Vagina (tissue), 2 donors: Measurements from ENCODE around the gene MASTL. TPM values are rescaled to one million over a fixed set of nuclear protein-coding genes. Genes with fewer than 3 reads are reported as not detected.

Source experiments
- DNase-seq, 2 donors: peaks; one replicate each; pipeline ENCODE4 v3.0.0-alpha.2; 2017; ENCODE audit errors: extremely low spot score in 2 of 2
- H3K27ac ChIP-seq: fragments of 200-600 bp; sonication (generic); one replicate; pipeline ENCODE4 v1.5.1; 2019
- H3K27me3 ChIP-seq: fragments of 200-600 bp; sonication (generic); one replicate; pipeline ENCODE4 v1.5.1; 2019
- H3K36me3 ChIP-seq, 2 donors: fragments of 200-600 bp; sonication (generic); one replicate each; pipeline ENCODE4 v1.5.1; 2017 to 2019
- H3K4me1 ChIP-seq: fragments of 200-600 bp; sonication (generic); one replicate; pipeline ENCODE4 v1.5.1; 2019
- H3K4me3 ChIP-seq, 2 donors: fragments of 200-600 bp; sonication (generic); 1 replicate in 1 of 2; 2 replicates in 1 of 2; pipeline ENCODE4 v1.5.1; 2016 to 2019
- H3K9me3 ChIP-seq: fragments of 200-600 bp; sonication (generic); one replicate; pipeline ENCODE4 v1.5.1; 2019
- CTCF ChIP-seq, 3 experiments: fragments of 450-650 bp in 2 of 3; fragments of 200-600 bp in 1 of 3; sonication (generic) in 1 of 3; IDR thresholded peaks; one replicate each; pipeline ENCODE4 v1.5.1; 2017 to 2019; ENCODE audit warnings: antibody characterized with exemption in 3 of 3, mild to moderate bottlenecking in 2 of 3, moderate library complexity in 2 of 3
- POLR2A ChIP-seq, 2 donors: fragments of 450-650 bp; IDR thresholded peaks; one replicate each; pipeline ENCODE4 v1.6.1; 2017; ENCODE audit warnings: antibody characterized with exemption in 2 of 2, mild to moderate bottlenecking in 2 of 2, moderate library complexity in 2 of 2
- POLR2AphosphoS5 ChIP-seq, 2 donors: sonication (generic); formaldehyde crosslinking; IDR thresholded peaks; one replicate each; pipeline ENCODE4 v1.9.0; 2017; ENCODE audit warnings: antibody characterized with exemption in 2 of 2, mild to moderate bottlenecking in 2 of 2, low read depth in 1 of 2; ENCODE audit not compliant: insufficient read depth in 1 of 2
- intact Hi-C: fragments of 100-400 bp; cut with DNase I; formaldehyde crosslinking; loops from one replicate; pipeline ENCODE4 v1.15.1; 2023
- total RNA-seq: library from RNA; depleted of rRNA; stranded (reverse); fragments of >200 nt; gene quantifications from one replicate; pipeline ENCODE4 v1.2.3, GENCODE V29; 2016

Gene MASTL
- total RNA-seq, 1 donor from 2014 or later: 8.3 TPM

- no peaks in the 10 kb centered on the region for H3K27me3 ChIP-seq
- no peak overlapping the region for H3K27ac ChIP-seq
- DNase-seq: no peak
- H3K4me1 ChIP-seq: peaks cover 14% of the 10 kb centered on the region
- intact Hi-C loops: no loop called here
- TF ChIP-seq POLR2AphosphoS5 (IDR thresholded peaks at IDR 0.05; ENCODE audit: insufficient read depth in 1 of 2, low read depth in 1 of 2) (no peak), POLR2A (IDR thresholded peaks at IDR 0.05) (no peak), CTCF (IDR thresholded peaks at IDR 0.05) (no peak)
- peaks cover 4 to 46% of the 10 kb centered on the region in 2 donors for H3K36me3 ChIP-seq
- no peak overlapping the region for H3K4me3 ChIP-seq
- H3K9me3 ChIP-seq: no peaks in the 10 kb centered on the region
Measured at GRCh38 chr10:27145937-27146336, 9.2 kb upstream of the MASTL start.

- H3K36me3 ChIP-seq: peaks cover 4 to 32% of the 10 kb centered on the region in 2 donors
Measured at GRCh38 chr10:27147701-27148100, 7.5 kb upstream of the MASTL start.

GRCh38 chr10:27150261-27150660 is 4.9 kb upstream of the MASTL start:
- Histone ChIP-seq H3K27me3 (no peaks in the 10 kb centered on the region), H3K27ac (no peak overlapping the region), H3K4me1 (peaks cover 37% of the 10 kb centered on the region), H3K36me3 (peaks cover under 1 to 20% of the 10 kb centered on the region in 2 donors), H3K9me3 (no peaks in the 10 kb centered on the region), H3K4me3 (no peak overlapping the region)
- DNase-seq: no peak
- intact Hi-C loops: no loop called here
- no peak for TF ChIP-seq CTCF (IDR thresholded peaks at IDR 0.05)
- no peak for TF ChIP-seq POLR2A (IDR thresholded peaks at IDR 0.05)
- TF ChIP-seq POLR2AphosphoS5 (IDR thresholded peaks at IDR 0.05; ENCODE audit: insufficient read depth in 1 of 2, low read depth in 1 of 2): no peak

More at GRCh38 chr10:27147701-27148100, 7.5 kb upstream of the MASTL start:
- Histone ChIP-seq H3K27ac (no peak overlapping the region), H3K4me1 (peaks cover 26% of the 10 kb centered on the region), H3K9me3 (no peaks in the 10 kb centered on the region), H3K27me3 (no peaks in the 10 kb centered on the region), H3K4me3 (no peak overlapping the region)
- DNase-seq: no peak
- intact Hi-C loops: no loop called here
- TF ChIP-seq POLR2A (IDR thresholded peaks at IDR 0.05) (no peak), CTCF (IDR thresholded peaks at IDR 0.05) (no peak), POLR2AphosphoS5 (IDR thresholded peaks at IDR 0.05; ENCODE audit: insufficient read depth in 1 of 2, low read depth in 1 of 2) (no peak)

- Histone ChIP-seq H3K9me3 (no peaks in the 10 kb centered on the region), H3K4me1 (peaks cover 51% of the 10 kb centered on the region), H3K27me3 (no peaks in the 10 kb centered on the region), H3K27ac (no peak overlapping the region), H3K4me3 (peak overlapping the region; percentile 55 to 84), H3K36me3 (peaks cover 0 to 6% of the 10 kb centered on the region in 2 donors)
- TF ChIP-seq POLR2AphosphoS5 (IDR thresholded peaks at IDR 0.05; ENCODE audit: insufficient read depth in 1 of 2, low read depth in 1 of 2) (no peak), POLR2A (IDR thresholded peaks at IDR 0.05) (no peak), CTCF (IDR thresholded peaks at IDR 0.05) (no peak)
- intact Hi-C loops: no loop called here
- DNase-seq: no peak
Measured at GRCh38 chr10:27152687-27153086, 2.5 kb upstream of the MASTL start.

- H3K9me3 ChIP-seq: no peaks in the 10 kb centered on the region
- peaks cover 52% of the 10 kb centered on the region for H3K4me1 ChIP-seq
- intact Hi-C loops: no loop called here
- H3K27ac ChIP-seq: peak overlapping the region; percentile 100
- no peaks in the 10 kb centered on the region for H3K36me3 ChIP-seq
- peak overlapping the region; percentile 55 to 84 for H3K4me3 ChIP-seq
- TF ChIP-seq POLR2A (IDR thresholded peaks at IDR 0.05) (no peak), POLR2AphosphoS5 (IDR thresholded peaks at IDR 0.05; ENCODE audit: insufficient read depth in 1 of 2, low read depth in 1 of 2) (no peak), CTCF (IDR thresholded peaks at IDR 0.05) (no peak)
- no peaks in the 10 kb centered on the region for H3K27me3 ChIP-seq
- no peak for DNase-seq
Measured at GRCh38 chr10:27153329-27153728, 1.8 kb upstream of the MASTL start.
